Esophagus squamous epithelium (tissue), 5 donors: ENCODE measurements around the gene EFCAB12. TPM values are rescaled to one million over a fixed set of nuclear protein-coding genes. Genes with fewer than 3 reads are reported as not detected.
A peak's percentile ranks its signal among the peaks of the same experiment; 100 is the strongest.

ENCODE experiments used
- DNase-seq: peaks from one replicate; lab custom pipeline; 2025; lab: John Stamatoyannopoulos, UW
- H3K27ac ChIP-seq, 4 donors: fragments of 200-600 bp; sonication (generic); one replicate each; pipeline ENCODE4 v1.5.1; 2016 to 2019; ENCODE audit warnings: mild to moderate bottlenecking in 1 of 4
- H3K27me3 ChIP-seq, 4 donors: fragments of 200-600 bp; sonication (generic); 1 replicate in 3 of 4; 2 replicates in 1 of 4; pipeline versions ENCODE4 v1.5.1 to v1.6.0; 2017 to 2021; ENCODE audit warnings: antibody characterized with exemption in 1 of 4
- H3K36me3 ChIP-seq, 3 donors: fragments of 200-600 bp; sonication (generic); one replicate each; pipeline ENCODE4 v1.5.1; 2016 to 2019
- H3K4me1 ChIP-seq, 3 donors: fragments of 200-600 bp; sonication (generic); one replicate each; pipeline ENCODE4 v1.5.1; 2017 to 2019
- H3K4me3 ChIP-seq, 4 donors: fragments of 200-600 bp; sonication (generic); 1 replicate in 3 of 4; 2 replicates in 1 of 4; pipeline ENCODE4 v1.5.1; 2016 to 2019; ENCODE audit warnings: mild to moderate bottlenecking in 2 of 4, moderate library complexity in 1 of 4
- H3K9me3 ChIP-seq, 3 donors: fragments of 200-600 bp; sonication (generic); one replicate each; pipeline ENCODE4 v1.5.1; 2016 to 2019
- POLR2A ChIP-seq, 4 donors: fragments of 450-650 bp; IDR thresholded peaks; one replicate each; pipeline ENCODE4 v1.6.1; 2017; ENCODE audit warnings: antibody characterized with exemption in 4 of 4, mild to moderate bottlenecking in 4 of 4, moderate library complexity in 3 of 4
- WGBS, 2 donors: methylation state at CpG; one replicate each; pipeline ENCODE4 v1.1.5; 2018; 5-methylcytosine and 5-hydroxymethylcytosine counted together
- intact Hi-C: fragments of 100-400 bp; cut with DNase I; formaldehyde crosslinking; loops from one replicate; pipeline ENCODE4 v1.15.0; 2022
- total RNA-seq, 4 donors: library from RNA; depleted of rRNA; stranded (reverse); fragments of >200 nt; gene quantifications; one replicate each; pipeline ENCODE4 v1.1.0, GENCODE V29; 2016
- TF ChIP-seq, protein P1 (sequence below), 6 experiments: fragments of 450-650 bp in 4 of 6; fragments of 200-600 bp in 2 of 6; sonication (generic) in 2 of 6; IDR thresholded peaks; one replicate each; pipeline ENCODE4 v1.5.1; 2016 to 2019; ENCODE audit warnings: antibody characterized with exemption in 6 of 6, mild to moderate bottlenecking in 4 of 6, moderate library complexity in 4 of 6
- donor health status: DM: yes; HTN: yes; CAD: no.

EFCAB12 gene
- total RNA-seq, 4 donors from 2014 or later = under 0.01 TPM; not detected in 3

DNA sequence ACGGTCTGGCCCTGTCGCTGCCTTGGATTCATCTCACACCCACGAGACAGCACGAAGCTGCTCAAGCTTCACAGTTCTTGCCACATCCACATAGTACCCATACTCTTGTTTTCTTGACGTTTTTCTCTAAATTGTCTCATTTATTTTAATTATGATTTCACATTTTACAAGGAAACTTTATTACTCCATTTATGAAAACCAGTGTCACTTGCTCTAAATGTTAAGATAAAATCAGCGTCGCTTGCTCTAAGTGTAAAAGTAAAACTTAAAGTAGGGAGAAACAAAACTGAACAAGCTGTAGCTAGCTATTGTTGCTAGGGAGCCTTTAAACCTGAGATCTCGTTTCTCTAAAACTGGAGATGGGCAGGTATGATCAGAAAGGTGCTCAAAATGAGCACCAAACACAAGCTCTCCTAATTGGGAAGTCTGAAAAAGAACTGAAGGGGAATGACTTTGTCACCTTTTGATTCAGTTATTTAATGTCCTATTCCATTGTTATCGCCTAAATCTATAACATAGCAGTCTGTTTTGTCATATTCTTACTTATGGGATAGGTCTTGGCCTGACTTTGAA lies 12.3 kb upstream of the EFCAB12 start:
- H3K27ac ChIP-seq = peak overlapping the region; percentile 89 to 99 (median 91)
- H3K27me3 ChIP-seq = no peaks in the 10 kb centered on the region
- intact Hi-C loops = no loop called here
- DNase-seq = no peak
- H3K4me3 ChIP-seq = peak overlapping the region; percentile 64 to 93 (median 84)
- peaks cover 0 to 23% (median 0%) of the 10 kb centered on the region in 3 donors for H3K36me3 ChIP-seq
- TF ChIP-seq, protein P1, sequence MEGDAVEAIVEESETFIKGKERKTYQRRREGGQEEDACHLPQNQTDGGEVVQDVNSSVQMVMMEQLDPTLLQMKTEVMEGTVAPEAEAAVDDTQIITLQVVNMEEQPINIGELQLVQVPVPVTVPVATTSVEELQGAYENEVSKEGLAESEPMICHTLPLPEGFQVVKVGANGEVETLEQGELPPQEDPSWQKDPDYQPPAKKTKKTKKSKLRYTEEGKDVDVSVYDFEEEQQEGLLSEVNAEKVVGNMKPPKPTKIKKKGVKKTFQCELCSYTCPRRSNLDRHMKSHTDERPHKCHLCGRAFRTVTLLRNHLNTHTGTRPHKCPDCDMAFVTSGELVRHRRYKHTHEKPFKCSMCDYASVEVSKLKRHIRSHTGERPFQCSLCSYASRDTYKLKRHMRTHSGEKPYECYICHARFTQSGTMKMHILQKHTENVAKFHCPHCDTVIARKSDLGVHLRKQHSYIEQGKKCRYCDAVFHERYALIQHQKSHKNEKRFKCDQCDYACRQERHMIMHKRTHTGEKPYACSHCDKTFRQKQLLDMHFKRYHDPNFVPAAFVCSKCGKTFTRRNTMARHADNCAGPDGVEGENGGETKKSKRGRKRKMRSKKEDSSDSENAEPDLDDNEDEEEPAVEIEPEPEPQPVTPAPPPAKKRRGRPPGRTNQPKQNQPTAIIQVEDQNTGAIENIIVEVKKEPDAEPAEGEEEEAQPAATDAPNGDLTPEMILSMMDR (IDR thresholded peaks at IDR 0.05) = no peak
- TF ChIP-seq POLR2A (IDR thresholded peaks at IDR 0.05) = no peak
- WGBS, 2 donors = 3% methylated on average over 9 of the region's 9 CpGs
- no peaks in the 10 kb centered on the region for H3K9me3 ChIP-seq
- peaks cover 0 to 80% (median 37%) of the 10 kb centered on the region in 3 donors for H3K4me1 ChIP-seq

DNA sequence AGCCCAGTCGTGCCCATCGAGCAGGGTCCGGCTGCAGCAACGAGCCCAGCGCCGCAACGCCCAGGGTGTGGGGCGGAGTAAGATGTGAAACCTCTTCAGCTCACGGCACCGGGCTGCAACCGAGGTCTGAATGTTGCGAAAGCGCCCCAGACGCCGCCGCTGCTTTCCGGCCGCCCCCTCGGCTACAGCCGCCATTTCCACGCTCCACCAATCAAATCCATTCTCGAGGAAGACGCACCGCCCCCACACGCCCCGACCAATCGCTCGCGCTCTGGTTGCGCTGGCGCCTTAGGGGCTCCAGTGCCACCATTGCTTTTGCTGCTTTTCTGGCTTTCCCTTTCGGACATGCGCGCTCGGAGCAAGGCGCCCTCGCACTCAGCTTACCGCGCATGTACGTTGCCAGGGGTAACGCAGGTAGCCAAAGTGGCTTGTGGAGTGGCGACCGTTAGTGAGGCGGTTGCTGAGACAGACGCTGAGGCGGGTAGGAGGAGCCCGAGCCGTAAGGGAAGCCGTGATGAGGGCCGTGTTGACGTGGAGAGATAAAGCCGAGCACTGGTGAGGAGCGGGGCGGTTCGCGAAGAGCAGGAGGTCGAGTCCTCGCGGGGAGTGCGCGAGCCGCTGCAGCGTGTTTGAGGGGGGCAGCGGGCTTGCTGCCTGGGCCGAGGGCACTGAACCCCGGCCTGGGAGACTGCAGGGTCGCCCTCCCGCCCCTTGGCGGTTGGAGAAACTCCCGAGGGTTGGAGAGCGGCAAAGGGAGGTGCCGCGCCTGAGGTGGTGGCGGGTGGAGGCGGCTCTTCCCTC lies 11.6 kb upstream of the EFCAB12 start, which contains the start of the genes IFT122 and MBD4:
Gene IFT122 (plus strand): TSS at position 408 of the 801 bp plus-strand sequence. CDS start 107 bp downstream, at position 515.
Gene MBD4 (minus strand): TSS at position 132 of the 801 bp plus-strand sequence. CDS start 115 bp downstream, at position 17.
- WGBS, 2 donors = 0% methylated on average over 15 to 33 of the region's 75 CpGs
- Histone ChIP-seq H3K4me3 (peak within 1 kb of the TSS; percentile 64 to 93 (median 84)), H3K4me1 (peaks cover 0 to 80% (median 41%) of the 10 kb centered on the region in 3 donors), H3K27ac (peak within 1 kb of the TSS; percentile 89 to 99 (median 91)), H3K9me3 (no peaks in the 10 kb centered on the region), H3K36me3 (peaks cover 0 to 30% (median 0%) of the 10 kb centered on the region in 3 donors), H3K27me3 (no peaks in the 10 kb centered on the region)
- intact Hi-C loops = no loop called here
- TF ChIP-seq POLR2A (IDR thresholded peaks at IDR 0.05) = peak in 3 of 4 donors; percentile 77 to 92 (median 89)
- TF ChIP-seq, protein P1 (IDR thresholded peaks at IDR 0.05) = peak in 1 of 6 experiments; percentile 8
- DNase-seq = peak; percentile 96

DNA sequence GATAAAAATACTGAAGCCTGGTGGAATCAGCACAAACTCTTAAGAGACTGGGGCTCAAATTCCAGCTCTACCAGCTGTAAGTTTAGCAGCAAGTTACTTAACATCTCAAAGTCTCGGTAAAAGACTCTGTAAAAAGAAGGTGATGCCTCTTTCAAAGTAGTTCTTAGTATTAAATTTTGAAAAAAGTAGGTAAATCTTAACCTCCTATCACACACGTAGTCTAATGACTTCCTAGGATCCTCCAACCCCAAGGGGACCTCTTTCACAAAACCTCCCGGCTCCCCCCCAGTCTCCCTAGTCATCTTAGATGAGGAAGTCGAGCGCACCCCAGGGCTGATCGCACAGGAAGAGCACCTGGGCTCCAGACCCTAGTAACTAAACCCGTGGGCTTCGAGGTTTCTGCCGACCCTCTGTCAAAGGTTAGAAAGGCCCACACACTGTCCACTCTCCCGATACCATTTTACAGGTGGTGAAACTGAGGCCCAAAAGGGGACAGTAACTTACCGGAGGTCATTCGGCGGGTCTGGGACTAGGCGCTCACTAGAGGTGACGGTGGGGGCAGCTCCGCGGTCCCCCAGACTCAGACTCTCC lies 10.9 kb upstream of the EFCAB12 start:
- H3K9me3 ChIP-seq = no peaks in the 10 kb centered on the region
- TF ChIP-seq, protein P1 (IDR thresholded peaks at IDR 0.05) = no peak
- intact Hi-C loops = no loop called here
- peak; percentile 49 for DNase-seq
- H3K4me3 ChIP-seq = peak overlapping the region; percentile 64 to 93 (median 84)
- no peaks in the 10 kb centered on the region for H3K27me3 ChIP-seq
- H3K4me1 ChIP-seq = peaks cover 0 to 78% (median 41%) of the 10 kb centered on the region in 3 donors
- 0 to 1% methylated on average over 7 to 9 of the region's 17 CpGs for WGBS, 2 donors
- peak overlapping the region; percentile 89 to 99 (median 91) for H3K27ac ChIP-seq
- H3K36me3 ChIP-seq = peaks cover 0 to 37% (median 0%) of the 10 kb centered on the region in 3 donors

DNA sequence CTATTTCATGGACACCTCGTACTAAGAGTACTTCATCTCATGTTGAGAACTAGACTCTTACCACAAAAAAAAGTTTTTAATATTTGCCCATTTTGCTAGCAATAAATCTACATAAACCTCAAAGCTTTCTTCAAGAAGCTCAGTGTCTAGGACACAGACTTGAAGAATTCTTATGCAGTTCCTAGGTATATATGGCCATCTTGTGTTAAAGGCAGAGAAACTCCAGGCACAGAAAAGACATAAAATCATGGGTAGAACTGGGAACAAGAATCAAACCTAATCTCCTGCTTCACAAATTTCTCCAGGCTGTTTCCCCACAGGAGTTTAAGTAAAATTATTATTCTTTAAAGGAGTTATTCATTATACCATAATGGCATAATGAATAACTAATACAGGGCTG lies 6.9 kb upstream of the EFCAB12 start:
- no peak for DNase-seq
- Histone ChIP-seq H3K27me3 (no peaks in the 10 kb centered on the region), H3K9me3 (no peaks in the 10 kb centered on the region), H3K4me1 (peaks cover 0 to 43% (median 20%) of the 10 kb centered on the region in 3 donors), H3K4me3 (no peak overlapping the region), H3K27ac (no peak overlapping the region), H3K36me3 (peaks cover 14 to 77% (median 19%) of the 10 kb centered on the region in 3 donors)
- TF ChIP-seq POLR2A (IDR thresholded peaks at IDR 0.05) = no peak
- TF ChIP-seq, protein P1 (IDR thresholded peaks at IDR 0.05) = no peak
- WGBS, 2 donors = 50 to 60% methylated on average over 1 of the region's 1 CpG
- intact Hi-C loops = no loop called here
